Nephron (organoid): Measurements from ENCODE around the gene B4GALT1.
"Not testable (repeated sequence)": the region's sequence is repeated elsewhere in the genome, so short reads cannot be mapped to it uniquely, and the experiment has no call there.

Experiments
- H3K27ac Mint-ChIP-seq, 3 experiments: 2 replicates each; pipeline ENCODE4 v1.8.0; 2020; ENCODE audit warnings: mixed read lengths in 3 of 3, mild to moderate bottlenecking in 2 of 3, moderate library complexity in 1 of 3
- H3K27me3 Mint-ChIP-seq: 2 replicates; pipeline ENCODE4 v1.8.0; 2021; ENCODE audit warnings: low read depth, mild to moderate bottlenecking, moderate library complexity, mixed read lengths
- H3K36me3 Mint-ChIP-seq: 2 replicates; pipeline ENCODE4 v1.8.0; 2020; ENCODE audit warnings: low read depth, mixed read lengths
- H3K4me1 Mint-ChIP-seq: 2 replicates; pipeline ENCODE4 v1.8.0; 2020; ENCODE audit warnings: mixed read lengths
- H3K4me3 Mint-ChIP-seq, 3 experiments: 2 replicates each; pipeline ENCODE4 v1.8.0; 2020; ENCODE audit warnings: mild to moderate bottlenecking in 3 of 3, mixed read lengths in 3 of 3, moderate library complexity in 2 of 3
- H3K9me3 Mint-ChIP-seq: 2 replicates; pipeline ENCODE4 v1.8.0; 2020; ENCODE audit warnings: mixed read lengths
- TF ChIP-seq, protein P1 (sequence below), 3 experiments: fragments of 200-600 bp; sonication (generic); IDR thresholded peaks; one replicate each; pipeline ENCODE4 v1.5.0; 2021; ENCODE audit warnings: antibody characterized with exemption in 3 of 3; ENCODE audit not compliant: unreplicated experiment in 3 of 3

The B4GALT1 gene

DNA sequence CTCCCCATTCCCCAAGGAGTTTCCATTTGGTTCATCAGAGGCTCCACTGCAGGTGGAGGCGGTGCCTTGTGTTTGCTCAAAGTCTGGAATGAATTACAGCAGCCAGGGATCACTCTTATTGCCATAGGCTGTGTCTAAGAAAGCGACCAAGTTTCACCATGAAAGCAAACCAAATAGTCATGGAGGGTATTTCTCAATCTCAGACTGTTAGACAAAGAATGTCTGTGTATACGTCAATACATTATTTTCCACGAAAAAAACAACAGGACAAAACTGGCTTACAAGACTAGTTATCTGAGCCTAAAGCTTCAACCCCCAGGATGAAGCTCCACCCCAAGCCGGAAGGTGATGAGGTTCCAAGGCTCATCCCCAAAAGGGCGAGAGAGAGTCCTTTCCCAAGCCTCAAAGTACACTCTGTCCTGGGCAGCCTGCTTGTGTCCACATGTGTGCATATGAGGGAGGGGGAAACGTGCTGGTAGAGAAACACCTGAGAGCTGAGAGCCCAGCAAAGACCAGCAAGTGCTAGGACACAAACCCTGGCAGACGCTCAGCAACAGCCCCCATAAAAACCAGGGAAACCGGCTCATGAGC is 4.3 kb downstream of the B4GALT1 start:
- no peaks in the 10 kb centered on the region for H3K27me3 Mint-ChIP-seq
- no peaks in the 10 kb centered on the region for H3K9me3 Mint-ChIP-seq
- H3K4me1 Mint-ChIP-seq = peaks cover 81% of the 10 kb centered on the region
- H3K36me3 Mint-ChIP-seq = no peaks in the 10 kb centered on the region
- peak overlapping the region; percentile 51 to 56 (median 55) for H3K4me3 Mint-ChIP-seq
- TF ChIP-seq, protein P1, sequence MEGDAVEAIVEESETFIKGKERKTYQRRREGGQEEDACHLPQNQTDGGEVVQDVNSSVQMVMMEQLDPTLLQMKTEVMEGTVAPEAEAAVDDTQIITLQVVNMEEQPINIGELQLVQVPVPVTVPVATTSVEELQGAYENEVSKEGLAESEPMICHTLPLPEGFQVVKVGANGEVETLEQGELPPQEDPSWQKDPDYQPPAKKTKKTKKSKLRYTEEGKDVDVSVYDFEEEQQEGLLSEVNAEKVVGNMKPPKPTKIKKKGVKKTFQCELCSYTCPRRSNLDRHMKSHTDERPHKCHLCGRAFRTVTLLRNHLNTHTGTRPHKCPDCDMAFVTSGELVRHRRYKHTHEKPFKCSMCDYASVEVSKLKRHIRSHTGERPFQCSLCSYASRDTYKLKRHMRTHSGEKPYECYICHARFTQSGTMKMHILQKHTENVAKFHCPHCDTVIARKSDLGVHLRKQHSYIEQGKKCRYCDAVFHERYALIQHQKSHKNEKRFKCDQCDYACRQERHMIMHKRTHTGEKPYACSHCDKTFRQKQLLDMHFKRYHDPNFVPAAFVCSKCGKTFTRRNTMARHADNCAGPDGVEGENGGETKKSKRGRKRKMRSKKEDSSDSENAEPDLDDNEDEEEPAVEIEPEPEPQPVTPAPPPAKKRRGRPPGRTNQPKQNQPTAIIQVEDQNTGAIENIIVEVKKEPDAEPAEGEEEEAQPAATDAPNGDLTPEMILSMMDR (IDR thresholded peaks at IDR 0.05; ENCODE audit: unreplicated experiment in 3 of 3) = no peak
- H3K27ac Mint-ChIP-seq = peak overlapping the region; percentile 93 to 99 (median 99)

DNA sequence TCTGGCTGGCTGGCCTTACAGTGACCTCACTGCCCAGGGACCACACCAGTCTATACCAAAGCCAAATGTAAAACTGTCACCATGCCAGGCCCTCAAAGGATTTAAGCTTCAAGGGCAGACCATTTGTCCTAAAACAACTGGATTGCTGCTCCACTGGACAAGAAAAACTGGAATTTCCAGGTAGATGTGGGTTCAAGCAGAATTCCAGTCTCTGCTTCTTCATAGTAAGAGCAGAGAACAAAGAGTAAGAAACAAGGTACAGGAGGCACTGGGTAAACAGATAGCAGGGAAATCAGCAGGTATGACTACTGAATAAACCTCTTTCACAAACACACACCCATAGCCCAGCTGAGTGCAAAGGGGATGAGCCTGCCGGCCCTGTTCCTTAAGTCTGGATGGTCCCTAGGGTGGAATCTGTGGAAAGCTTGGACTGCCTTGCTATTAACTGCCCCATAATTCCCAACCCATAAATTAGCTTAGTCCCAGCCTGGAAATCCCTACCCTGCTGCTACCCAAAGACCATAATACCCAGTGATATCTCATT is 5.5 kb downstream of the B4GALT1 start:
- no peaks in the 10 kb centered on the region for H3K27me3 Mint-ChIP-seq
- peak overlapping the region; percentile 10 to 51 (median 32) for H3K4me3 Mint-ChIP-seq
- H3K4me1 Mint-ChIP-seq = peaks cover 92% of the 10 kb centered on the region
- TF ChIP-seq, protein P1 (IDR thresholded peaks at IDR 0.05; ENCODE audit: unreplicated experiment in 3 of 3) = no peak
- peak overlapping the region; percentile 93 to 99 (median 99) for H3K27ac Mint-ChIP-seq
- no peaks in the 10 kb centered on the region for H3K36me3 Mint-ChIP-seq
- H3K9me3 Mint-ChIP-seq = no peaks in the 10 kb centered on the region

DNA sequence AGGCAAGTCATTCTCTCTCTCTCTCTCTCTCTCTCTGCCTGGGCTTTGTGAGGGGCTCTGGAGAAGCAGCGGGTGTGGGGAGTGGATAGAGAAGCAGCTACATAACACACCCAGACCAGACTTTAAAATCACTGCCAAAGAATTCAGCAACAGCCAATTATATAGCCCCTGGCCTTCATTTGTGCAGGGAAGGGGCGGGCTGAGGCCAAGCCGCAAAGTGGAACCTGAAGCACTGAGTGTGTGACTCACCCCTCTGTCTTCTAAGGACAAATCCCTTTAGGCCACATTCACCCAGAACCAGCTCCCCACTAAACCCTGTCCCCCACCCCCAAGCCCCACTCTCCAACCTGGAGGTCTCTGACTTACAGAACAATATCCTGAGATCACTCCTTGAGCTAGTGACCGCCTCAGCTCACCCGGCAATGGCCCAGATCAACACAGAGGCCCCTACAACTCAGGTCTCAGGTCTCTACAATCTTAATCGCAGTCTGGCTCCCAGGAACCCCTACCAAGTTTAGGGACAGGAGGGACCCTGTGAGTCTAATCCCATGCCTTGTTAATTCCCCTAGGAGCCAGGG is 6.0 kb downstream of the B4GALT1 start:
- peaks cover 90% of the 10 kb centered on the region for H3K4me1 Mint-ChIP-seq
- no peaks in the 10 kb centered on the region for H3K27me3 Mint-ChIP-seq
- peak overlapping the region; percentile 48 to 68 (median 54) for H3K4me3 Mint-ChIP-seq
- TF ChIP-seq, protein P1 (IDR thresholded peaks at IDR 0.05; ENCODE audit: unreplicated experiment in 3 of 3) = no peak
- H3K9me3 Mint-ChIP-seq = no peaks in the 10 kb centered on the region
- no peaks in the 10 kb centered on the region for H3K36me3 Mint-ChIP-seq
- H3K27ac Mint-ChIP-seq = peak overlapping the region; percentile 93 to 99 (median 99)

DNA sequence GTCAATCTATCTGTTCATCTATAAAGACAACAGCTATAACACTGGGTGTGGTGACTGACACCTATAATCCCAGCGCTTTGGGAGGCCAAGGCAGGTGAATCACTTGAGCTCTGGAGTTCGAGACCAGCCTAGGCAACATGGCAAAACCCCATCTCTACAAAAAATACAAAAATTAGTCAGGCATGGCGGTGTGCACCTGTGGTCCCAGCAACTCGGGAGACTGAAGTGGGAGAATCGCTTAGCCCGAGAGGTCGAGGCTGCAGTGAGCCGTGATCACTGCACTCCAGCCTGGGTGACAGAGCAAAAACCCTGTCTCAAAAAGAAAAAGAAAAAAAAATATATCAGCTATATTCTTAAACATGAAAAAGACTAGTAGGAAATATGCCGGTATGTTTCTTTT is 6.7 kb downstream of the B4GALT1 start:
- H3K9me3 Mint-ChIP-seq, H3K36me3 Mint-ChIP-seq, H3K27me3 Mint-ChIP-seq: not testable (repeated sequence)
- Mint-ChIP-seq H3K27ac (peak overlapping the region; percentile 93 to 99 (median 99)), H3K4me3 (peak overlapping the region in 1 of 3 experiments; percentile 68), H3K4me1 (peaks cover 90% of the 10 kb centered on the region)

DNA sequence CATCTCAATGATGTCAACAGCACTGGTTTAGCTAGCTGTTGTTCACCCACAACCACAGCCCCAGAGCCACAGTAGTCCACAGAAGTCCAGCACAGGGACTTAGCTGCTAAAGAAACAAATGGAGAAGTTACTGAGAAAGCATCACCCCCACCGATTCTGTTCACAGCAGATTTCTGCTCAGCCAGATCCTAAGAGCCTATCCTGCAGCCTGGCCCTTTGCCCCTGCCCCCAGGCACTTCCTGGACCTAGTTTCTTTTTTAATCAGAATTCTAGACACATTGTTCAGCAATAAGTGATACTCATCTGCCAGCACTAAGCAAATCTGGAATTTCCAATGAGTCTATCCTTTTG is 7.4 kb downstream of the B4GALT1 start:
- peaks cover 86% of the 10 kb centered on the region for H3K4me1 Mint-ChIP-seq
- no peaks in the 10 kb centered on the region for H3K27me3 Mint-ChIP-seq

More for the DNA sequence above, 7.4 kb downstream of the B4GALT1 start:
- H3K9me3 Mint-ChIP-seq = no peaks in the 10 kb centered on the region
- H3K27ac Mint-ChIP-seq = peak overlapping the region; percentile 93 to 99 (median 99)
- TF ChIP-seq, protein P1 (IDR thresholded peaks at IDR 0.05; ENCODE audit: unreplicated experiment in 3 of 3) = no peak
- peak overlapping the region; percentile 7 to 71 (median 55) for H3K4me3 Mint-ChIP-seq
- no peaks in the 10 kb centered on the region for H3K36me3 Mint-ChIP-seq
